HG02610 (cell line): ENCODE measurements around the gene CXCR5.

Experiments used
- ATAC-seq: cut with Tn5 transposase; IDR thresholded peaks from one replicate; pipeline ENCODE4 v1.9.1; 2021; ENCODE audit warnings: mild to moderate bottlenecking, moderate library complexity; ENCODE audit not compliant: unreplicated experiment

CXCR5 gene

DNA sequence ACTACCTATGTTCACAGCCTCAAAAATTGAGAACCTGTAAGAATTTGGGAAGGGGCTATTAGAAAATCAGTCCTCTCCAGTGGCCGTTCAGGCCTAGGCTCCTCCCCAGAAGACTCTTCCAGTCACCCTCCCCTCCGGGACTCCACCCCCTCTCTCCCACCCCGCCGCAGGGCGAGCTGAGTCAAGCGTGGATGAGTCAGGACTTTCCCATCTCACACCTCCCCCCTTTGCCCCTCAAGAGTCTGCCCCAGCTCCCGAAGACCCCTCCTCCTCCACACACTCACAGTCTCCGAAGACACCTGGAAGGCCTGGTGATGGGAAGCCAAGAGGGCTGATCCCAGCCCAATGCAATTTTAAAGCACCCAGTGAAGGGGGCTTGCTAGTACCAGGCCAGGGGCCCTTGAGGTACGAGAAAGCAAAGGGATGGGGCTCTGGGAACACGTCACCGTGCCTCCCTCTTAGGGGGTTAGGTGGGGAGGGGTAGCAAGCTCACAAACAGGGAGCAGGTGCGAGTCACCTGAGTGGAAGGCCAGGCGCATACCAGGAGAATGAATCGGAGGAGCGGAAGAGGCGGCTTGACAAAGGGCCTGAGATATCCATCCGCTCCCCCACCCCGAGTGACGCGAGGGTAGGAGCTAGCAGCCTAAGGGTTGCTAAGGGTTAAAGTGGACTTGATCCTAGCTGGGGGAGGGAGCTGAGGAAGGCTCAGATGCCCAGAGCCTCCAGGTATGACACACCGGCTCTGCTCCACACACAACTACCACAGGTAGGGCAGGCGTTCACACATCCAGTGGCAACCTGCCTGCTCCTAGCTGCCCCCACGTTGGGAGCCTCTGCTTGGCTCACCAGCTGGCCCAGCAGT, 28.4 kb downstream of the CXCR5 start:
- no peak for ATAC-seq

DNA sequence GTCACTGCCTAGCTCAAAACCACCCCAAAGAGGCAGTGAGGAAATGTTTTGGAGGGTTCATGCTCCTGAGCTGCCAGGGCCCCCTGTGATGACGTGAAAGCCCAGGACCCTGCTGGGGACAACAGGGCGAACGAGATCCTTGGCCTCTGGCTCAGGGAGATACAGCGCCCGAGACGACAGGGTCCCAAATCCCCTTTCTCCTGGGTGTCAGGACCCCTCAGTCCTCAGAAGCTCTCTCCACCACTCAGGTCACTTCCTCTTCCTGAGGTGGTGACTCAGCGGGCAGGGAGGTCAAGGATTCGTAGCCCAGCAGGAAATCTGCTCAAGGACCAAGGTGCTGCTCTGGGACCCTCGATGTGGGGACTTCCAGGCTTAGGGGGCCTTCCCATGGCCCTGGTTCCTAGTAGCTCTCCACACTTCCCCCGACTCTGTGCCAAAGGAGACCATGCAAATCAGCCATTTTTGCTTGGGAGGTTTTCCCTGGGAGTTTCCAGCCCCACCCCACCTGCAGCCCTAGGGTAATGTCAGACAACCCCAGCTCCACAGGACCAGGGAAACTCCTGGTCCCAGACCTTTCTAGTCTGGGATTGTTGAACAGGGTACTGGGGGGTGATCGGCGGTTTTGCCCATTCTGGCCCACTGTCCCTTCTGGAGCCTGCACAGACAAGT, 29.2 kb downstream of the CXCR5 start:
- peak; percentile 32 for ATAC-seq

DNA sequence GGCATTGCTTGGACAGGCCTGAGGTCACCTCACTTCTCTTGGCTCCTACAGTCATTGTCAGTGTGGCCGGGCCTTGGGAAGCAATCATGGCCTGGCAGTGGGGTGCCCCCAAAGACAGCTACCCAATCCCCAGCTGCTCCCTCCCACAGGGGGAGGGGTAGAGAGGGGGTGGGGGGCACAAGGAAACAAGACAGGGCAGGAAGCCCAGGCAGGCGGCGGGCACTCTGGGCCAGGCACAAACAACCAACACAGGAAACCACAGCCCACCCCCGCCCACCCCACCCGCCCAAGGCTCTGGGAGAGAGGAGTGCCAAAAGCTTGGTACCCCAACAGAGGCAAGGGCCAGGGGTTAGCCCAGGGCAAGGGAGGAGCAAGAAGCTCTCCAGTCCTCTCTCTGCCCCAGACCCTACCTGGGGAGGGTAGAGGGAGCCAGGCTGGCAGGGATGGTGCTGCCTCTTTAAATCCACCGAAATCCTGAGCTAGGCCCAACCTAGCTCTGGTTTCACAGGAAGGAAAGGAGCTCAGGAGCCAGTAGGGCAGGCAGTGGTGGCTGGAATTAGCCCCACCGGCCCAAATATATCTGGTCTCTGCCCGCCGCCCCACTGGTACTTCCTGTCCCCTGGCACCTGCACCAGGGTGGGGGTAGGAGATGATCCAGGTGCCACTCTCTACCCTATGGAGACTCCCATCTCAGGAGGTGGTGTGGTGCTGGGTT, 29.9 kb downstream of the CXCR5 start:
- peak; percentile 8 for ATAC-seq

DNA sequence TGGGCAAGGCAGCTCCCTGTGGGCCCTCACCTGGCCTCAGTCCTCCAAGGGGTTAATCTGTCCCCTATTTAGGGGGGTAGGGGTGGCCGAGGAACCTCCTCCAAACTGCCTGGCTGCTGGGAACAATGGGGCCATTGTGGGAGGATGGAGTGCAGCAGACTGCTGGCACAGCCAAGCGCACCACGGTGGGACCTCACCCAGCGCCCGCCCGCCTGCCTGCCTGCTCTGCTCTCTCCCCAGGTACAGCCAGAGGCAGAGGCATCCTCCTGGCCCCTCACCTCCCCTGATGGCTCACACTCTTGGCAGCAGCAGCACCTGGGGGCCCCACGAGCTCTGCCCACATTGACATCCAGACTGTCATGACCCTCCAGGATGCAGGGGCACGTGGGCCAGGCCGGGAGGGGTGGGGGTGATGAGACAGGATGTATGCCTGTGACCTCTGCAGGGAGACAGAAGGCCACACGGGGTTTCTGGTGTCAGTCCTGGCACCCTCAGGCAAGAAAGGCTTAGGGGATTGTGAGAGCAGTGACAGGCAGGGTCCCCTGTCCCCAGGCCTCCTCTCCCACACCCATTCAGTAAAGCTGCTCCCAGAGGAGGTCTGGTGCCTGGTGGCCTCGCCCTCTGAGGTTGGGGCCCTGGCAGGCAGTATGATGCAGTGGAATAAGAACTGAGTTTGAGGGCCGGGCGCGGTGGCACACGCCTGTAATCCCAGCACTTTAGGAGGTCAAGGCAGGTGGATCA, 30.7 kb downstream of the CXCR5 start:
- no peak for ATAC-seq

DNA sequence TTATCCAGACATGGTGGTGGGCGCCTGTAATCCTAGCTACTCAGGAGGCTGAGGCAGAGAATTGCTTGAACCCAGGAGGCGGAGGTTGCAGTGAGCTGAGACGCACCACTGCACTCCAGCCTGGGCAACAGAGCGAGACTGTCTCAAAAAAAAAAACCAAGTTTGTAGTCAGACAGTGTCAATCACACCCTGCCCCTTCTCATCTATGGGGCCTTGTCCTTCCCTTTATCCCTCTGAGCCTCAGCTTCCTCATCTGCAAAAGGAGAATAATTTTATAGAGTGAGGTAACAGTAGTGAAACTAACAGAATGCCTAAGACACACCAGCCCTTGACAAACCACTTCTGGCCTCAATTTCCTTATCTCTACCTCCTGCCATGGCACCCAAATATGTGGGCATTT, 31.3 kb downstream of the CXCR5 start:
- no peak for ATAC-seq

DNA sequence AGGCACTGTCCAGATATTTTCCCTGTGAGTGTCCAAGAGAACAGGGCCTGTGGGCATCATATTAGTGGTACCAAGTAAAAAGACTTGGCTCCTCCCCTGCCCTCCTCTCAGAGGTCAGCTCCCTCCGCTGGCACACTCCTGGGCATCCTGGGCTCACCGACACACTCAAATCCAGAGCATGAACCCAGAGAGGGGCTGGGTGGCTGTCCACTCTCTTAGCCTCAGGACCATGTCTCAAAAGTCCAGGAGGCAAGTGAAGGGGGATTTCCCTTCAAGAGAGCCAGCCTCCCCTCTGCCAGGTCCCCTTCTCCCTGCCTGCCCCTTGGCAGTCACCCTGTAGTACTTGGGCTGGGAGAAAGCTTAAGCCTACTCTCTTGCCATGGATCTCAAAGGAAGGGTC, 31.7 kb downstream of the CXCR5 start:
- ATAC-seq, result no peak

DNA sequence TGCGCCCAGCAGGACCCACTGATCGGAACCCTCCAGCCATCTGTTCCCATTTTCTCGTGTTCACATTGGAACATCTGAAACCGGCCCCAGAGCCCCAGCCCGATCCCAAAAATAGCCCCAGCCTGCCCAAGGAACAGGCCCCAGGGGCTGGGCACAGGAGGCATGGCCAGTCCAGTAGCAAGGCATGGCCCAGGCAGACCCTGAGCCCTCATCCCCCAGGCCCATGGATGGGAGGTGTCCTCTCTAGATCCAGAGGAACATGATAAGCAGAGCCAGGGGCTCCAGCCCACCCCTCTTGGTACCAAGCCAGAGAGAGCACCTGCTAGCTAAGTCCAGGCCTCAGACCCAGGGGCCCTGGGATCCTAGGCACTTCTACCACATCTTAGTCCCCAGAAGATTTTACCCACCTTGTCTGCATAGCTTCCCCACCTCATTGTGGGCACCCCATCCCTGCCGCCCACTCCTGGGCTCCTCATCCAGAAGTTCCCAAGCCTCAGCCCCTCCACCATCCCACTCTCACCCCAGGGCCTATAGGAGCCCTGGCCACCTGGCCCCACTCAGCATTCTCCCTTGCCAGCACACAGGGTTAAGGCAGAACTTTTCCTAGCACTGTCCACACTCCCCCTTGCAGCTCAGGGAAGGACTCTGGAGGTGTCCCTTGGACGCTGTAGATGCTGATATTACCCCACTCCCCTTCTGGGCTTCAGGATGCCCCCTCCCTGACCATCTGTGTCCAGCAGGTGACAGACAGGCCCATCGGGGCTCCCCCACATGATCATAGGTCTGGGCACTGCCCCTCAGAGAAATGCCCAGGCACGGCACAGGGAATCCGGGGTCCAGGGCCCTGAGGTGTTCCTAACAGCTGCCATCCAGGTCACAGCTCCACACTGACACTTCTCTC, 32.5 kb downstream of the CXCR5 start:
- no peak for ATAC-seq

DNA sequence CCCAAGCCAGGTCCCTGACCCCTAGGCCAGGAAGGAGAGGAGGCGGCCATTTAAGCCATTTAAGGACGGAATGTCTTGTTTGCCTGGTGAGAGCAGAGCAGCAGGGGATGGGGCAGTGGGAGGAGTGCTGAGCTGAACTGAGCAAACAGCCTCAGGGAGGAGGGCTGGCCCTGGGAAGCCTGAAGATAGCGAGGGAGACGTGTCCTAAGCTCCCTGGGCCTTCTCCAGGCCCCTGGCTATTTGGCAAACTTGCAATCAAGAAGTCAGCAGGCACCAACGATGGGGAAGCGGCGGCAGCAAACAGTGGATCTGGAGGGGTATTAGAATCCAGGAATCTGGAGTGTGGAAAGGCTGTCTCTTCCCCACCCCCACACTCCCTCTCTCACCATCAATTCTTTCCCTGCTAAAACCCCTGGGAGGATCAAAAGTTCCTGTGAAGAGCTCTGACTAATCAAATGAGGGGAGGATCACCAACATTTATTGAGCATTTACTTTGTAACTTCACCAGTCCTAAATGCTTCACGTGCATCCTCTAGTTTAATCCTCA, 33.2 kb downstream of the CXCR5 start:
- no peak for ATAC-seq

DNA sequence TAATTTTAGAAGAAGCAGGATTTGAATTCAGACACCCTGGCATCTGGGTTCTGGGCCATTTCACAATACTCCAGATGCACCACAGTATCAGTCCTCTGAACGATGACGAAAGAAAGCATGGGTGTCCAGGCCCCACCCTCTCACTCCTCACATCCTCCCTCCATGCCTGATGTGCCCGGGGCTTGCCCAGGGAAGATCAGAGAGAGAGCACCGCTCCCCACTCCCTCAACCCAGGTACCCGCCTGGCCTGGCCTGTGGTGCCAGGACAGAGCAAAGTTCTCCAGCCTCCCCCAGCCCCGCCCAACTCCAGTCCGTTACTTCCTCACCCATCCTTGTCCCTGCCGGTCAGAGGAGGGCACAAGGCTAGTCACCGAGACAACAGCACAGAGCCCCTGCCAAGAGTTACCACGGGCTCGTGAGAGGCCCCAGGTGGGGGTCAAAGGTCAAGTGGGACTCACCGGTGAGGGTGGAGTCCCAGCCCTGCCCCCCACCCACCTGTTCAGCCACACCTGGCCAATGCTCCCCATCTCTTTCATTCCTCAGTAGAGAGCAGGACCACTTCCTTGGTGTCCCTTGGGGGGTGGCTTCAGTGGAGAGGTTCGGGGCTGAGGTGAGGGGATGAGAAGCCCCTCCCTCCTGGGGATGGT, 33.9 kb downstream of the CXCR5 start:
- no peak for ATAC-seq

DNA sequence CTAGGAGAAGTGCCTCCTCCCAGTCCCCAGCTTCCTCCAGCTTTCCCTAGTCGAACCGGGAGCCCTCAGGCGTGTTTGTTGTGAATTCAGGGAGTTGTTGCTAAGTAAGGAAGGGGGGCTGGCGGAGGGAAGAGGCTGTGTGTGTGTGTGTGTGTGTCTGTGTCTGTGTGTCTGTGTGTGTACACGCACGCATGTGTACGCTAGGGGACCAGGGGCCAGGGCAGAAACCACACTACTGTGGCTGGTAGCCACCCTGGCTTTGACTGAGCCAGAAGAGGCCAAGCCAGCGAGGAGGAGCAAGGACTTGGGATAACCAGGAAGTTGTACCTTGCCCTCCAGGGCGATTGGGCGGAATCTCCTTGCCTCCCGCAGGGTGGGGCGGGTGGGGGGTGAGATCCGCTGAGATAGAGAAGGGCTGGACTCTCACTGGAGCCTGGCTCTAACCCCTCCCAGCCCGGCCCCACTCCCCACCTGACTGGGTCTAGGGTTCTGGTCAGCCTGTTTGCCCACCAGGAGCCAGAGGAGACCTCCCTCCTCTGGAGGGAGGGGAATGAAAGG, 34.5 kb downstream of the CXCR5 start:
- no peak for ATAC-seq

DNA sequence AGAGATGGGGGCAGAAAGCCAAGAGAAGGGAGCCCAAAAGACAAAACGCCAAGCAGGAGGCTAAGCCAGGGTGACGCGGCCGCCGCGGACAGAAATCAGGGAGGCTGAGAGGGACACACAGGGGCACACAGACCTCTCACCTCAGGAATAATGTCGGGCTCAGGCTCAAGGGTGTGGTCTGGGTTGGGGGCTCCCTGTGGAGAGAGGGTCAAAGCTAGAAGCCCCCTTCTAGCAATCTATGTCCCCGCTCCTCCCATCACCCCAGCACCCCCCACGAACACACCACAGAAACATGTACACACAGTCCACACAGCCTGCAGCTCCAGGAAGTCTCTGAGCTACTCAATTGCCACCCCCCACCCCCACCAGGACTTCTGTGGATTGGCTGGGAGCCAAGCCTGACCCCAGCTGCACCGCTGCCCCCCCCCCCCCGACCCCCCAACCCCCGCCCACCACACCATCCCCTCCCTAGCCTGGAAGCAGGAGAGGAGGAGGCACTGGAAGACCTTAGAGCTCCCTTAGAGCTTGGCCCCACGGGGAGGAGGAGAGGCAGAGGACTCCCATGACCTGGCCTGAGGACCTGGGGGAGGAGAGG, 35.1 kb downstream of the CXCR5 start:
- ATAC-seq, result no peak

DNA sequence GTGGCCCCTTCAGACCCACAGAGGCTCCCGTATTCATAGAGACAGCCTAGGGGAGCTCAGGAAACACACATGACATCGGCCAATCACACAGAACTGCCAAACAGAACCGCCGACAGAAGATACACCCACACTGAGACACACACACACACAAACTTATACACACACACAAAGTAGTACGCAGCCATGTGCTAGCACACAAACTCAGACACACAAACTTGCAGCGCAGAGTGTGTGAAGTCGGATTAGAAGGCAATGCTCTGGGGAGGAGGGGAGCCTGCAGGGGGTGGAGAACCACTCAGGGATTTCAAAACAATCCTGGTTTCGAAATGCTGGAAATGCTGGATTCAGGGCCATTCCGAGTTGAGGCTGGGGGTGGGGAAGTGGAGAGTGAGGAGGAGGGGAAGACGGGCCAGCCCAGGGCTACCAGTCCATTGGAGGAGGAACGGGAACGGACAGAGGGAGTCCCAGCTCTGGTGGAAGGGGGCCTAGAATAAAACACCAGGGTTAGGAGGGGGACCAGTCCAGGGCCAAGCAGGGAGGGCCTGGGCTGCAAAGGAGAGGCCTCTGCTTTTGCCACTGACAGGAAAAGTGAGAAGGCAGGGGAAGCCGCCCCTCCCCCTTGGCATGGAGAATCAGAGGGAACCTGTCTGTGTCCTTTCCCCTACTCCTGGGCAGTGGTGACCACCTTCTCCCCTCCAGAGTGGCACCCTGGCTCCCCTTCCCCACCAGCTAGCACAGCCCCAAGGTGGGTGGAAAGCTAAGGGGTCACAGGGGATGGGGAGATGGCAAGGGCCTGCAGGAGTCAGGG, 37.6 kb downstream of the CXCR5 start:
- no peak for ATAC-seq

DNA sequence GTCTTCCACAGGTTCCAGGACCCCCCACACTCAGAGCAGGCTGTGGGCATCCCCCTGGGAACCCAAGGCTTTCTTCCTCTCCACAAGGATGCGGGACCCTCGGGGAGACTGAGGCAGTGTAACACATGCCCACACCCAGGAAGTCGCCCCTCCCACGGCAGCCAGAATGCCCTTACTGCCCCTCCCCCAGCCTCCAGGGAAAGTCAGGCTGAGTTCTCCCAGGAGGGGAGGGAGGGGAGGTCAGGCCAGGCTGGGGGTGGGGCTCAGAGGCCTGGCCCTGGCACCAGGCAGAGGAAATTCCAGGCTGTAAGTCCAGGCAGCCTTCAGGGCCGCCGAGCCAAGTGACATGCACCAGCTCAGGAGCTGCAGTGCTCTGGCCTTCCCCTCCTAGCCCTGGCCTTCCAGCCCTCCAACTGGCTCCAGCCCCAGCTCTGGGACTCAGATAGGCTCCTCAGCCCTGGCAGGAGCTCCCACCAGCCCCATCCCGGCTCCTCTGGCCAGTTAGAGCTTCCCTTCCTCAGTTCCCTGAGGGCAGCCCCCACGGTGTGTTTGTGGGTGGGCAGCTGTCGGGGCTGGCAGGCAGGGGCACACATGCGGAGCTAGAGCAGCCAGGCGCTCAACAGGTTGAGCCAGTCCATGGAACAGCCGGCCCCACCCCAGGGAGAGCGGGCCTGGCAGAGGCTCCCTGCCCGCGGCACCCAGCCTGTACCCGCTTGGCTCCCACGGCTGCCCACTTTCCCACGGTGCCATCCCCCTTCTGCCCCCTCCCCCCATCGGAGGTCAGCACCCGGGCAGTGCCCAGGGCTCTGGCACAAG, 38.4 kb downstream of the CXCR5 start:
- ATAC-seq, result no peak

DNA sequence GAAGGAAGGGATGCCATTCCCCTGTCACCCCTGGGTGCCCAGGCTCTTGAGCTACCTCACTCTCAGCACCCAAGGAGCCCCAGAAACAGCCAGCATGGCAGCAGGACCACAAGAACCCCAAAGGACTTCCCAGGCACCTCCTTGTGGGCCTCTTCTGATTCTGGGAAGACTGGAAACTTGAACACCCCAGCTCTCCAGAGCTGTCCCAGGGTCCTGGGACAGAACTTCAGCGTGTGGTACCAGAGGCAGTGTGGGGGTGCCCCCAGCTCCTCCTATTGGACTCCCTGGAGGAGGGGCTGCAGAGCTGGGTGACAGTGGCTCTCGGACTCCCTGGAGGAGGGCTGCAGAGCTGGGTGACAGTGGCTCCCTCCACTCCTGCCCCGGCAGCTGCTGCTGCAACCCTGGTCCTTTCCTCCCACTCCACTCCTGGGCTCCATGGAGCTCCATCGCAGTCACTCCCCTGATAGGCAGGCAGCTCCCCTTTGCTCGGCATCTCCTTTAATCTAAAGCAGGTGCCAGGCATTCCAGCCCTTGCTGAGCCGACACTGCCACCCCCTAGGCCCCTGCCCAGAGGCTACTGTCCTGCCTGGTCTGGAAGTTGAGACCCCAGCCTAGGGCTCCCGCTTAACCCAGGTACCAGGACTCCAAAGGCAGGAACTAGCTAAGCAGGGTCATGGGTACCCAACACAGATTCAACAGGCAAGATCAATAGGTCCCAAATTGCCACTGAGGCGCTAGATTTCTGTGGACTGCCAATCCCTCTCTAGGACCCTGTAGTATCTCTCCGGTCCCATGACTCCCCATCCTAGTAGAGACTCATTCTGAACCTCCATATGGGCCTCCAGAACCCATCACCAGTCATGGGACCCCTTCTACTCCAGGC, 39.3 kb downstream of the CXCR5 start:
- ATAC-seq, result no peak

DNA sequence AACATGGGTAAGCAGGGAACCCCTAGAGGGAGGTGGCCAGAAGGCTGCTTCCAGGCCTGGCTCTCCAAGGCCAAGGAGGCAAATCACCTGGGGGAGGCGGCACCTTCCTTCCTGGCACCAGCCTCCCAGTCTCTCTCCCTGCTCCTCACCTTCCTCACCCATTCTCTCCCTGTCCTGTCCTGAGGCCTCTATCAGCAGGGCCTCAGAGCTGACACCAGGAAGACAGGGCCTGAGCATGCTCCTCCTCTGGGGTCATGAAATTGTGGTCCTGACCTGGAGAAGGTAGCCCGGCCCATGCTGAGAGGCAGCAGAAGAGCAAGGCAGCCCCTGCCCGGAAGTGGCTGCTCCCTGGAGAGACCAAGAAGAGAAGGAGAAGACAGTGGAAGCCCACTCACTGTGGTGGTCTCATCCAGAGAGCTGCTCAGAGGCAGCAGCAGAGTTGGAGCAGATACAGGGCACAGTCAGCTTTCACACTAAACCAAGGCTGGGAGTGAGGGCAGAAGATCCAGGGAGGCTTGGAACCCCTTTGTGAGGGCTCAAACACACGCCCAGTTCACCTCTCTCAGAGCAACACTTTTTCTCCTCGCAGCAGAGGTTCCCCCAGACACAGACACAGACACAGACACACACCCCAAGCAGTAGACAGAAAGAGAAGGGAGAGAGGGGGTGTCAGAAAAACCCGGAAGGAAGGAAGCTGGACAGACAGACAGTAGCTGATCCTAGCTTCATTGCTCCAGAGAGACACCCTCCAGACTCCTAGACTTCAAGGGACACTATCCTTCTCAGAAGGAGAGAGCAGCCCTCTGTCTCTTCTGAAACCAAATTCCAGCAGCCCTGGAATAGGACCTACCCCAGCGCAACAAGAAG, 40.3 kb downstream of the CXCR5 start:
- no peak for ATAC-seq
